Gastrocnemius medialis (tissue), 4 donors: ENCODE data around the gene MTFP1. TPM values are rescaled to one million over a fixed set of nuclear protein-coding genes. Genes with fewer than 3 reads are reported as not detected.

ENCODE experiments used
- ATAC-seq, 2 donors: fragments of 150-250 bp; one replicate each; pipeline ENCODE4 v1.9.1; 2016
- DNase-seq, 2 donors: peaks; one replicate each; pipeline ENCODE4 v3.0.0-alpha.2; 2019
- H3K27ac ChIP-seq, 4 donors: fragments of 200-600 bp; sonication (generic); 1 replicate in 1 of 4; 2 replicates in 3 of 4; pipeline ENCODE4 v1.5.1; 2016 to 2018; ENCODE audit warnings: mild to moderate bottlenecking in 2 of 4, moderate library complexity in 1 of 4
- H3K27me3 ChIP-seq, 3 donors: fragments of 200-600 bp; sonication (generic) in 2 of 3; 1 replicate in 1 of 3; 2 replicates in 2 of 3; pipeline versions ENCODE4 v1.5.1 to v1.6.0; 2016 to 2019; ENCODE audit warnings: mild to moderate bottlenecking in 1 of 3, moderate library complexity in 1 of 3
- H3K36me3 ChIP-seq, 2 donors: fragments of 200-600 bp; sonication (generic) in 1 of 2; one replicate each; pipeline ENCODE4 v1.5.1; 2017 to 2018
- H3K4me1 ChIP-seq, 2 donors: fragments of 200-600 bp; sonication (generic) in 1 of 2; one replicate each; pipeline ENCODE4 v1.5.1; 2016 to 2017; ENCODE audit warnings: mild to moderate bottlenecking in 2 of 2
- H3K4me3 ChIP-seq, 4 donors: fragments of 200-600 bp; sonication (generic) in 3 of 4; 1 replicate in 1 of 4; 2 replicates in 3 of 4; pipeline ENCODE4 v1.5.1; 2016 to 2019; ENCODE audit warnings: mild to moderate bottlenecking in 2 of 4
- H3K9me3 ChIP-seq, 3 donors: fragments of 200-600 bp; sonication (generic) in 2 of 3; 1 replicate in 1 of 3; 2 replicates in 2 of 3; pipeline ENCODE4 v1.5.1; 2016 to 2019
- CTCF ChIP-seq, 5 experiments: fragments of 450-650 bp in 3 of 5; fragments of 200-600 bp in 2 of 5; sonication (generic) in 2 of 5; IDR thresholded peaks in 4 of 5; conservative IDR thresholded peaks in 1 of 5; 1 replicate in 4 of 5; 2 replicates in 1 of 5; pipeline ENCODE4 v1.5.1; 2016 to 2019; ENCODE audit warnings: antibody characterized with exemption in 5 of 5, mild to moderate bottlenecking in 3 of 5, moderate library complexity in 3 of 5
- POLR2A ChIP-seq, 2 donors: fragments of 450-650 bp; IDR thresholded peaks; one replicate each; pipeline ENCODE4 v1.6.1; 2017; ENCODE audit warnings: antibody characterized with exemption in 2 of 2, mild to moderate bottlenecking in 2 of 2, moderate library complexity in 2 of 2
- in situ Hi-C, 4 donors: fragments of 200-750 bp; cut with MboI; loops; one replicate each; pipeline versions ENCODE4 v1.15.0 to v1.8.0; 2017; ENCODE audit warnings: low sequenced_read_pairs in 4 of 4
- intact Hi-C: fragments of 100-400 bp; cut with DNase I; formaldehyde crosslinking; loops from one replicate; pipeline ENCODE4 v1.15.1; 2023; ENCODE audit warnings: low total_unique reads
- total RNA-seq, 4 donors: library from RNA; depleted of rRNA; stranded (reverse); fragments of >200 nt; gene quantifications; one replicate each; pipeline versions ENCODE4 v1.1.0 to v1.2.3, GENCODE V29; 2016

Gene MTFP1
- total RNA-seq, 4 donors from 2014 or later: 15.9 to 57.7 (median 44.5) TPM

GRCh38 chr22:30474683-30475424, 49.3 kb downstream of the MTFP1 start:
- H3K4me3 ChIP-seq: no peak overlapping the region
- no peaks in the 10 kb centered on the region for H3K4me1 ChIP-seq
- H3K27ac ChIP-seq: no peak overlapping the region
- no peaks in the 10 kb centered on the region for H3K36me3 ChIP-seq
- intact Hi-C loops (no loop called here), in situ Hi-C loops (no loop called here)
- no peak for TF ChIP-seq POLR2A (IDR thresholded peaks at IDR 0.05)
- no peak for TF ChIP-seq CTCF (IDR thresholded peaks at IDR 0.05 in 4 of 5, conservative IDR thresholded peaks at IDR 0.05 in 1 of 5)
- DNase-seq (no peak), ATAC-seq (no peak)
- no peaks in the 10 kb centered on the region for H3K9me3 ChIP-seq
- peaks cover 5 to 10% (median 8%) of the 10 kb centered on the region in 3 donors for H3K27me3 ChIP-seq

Other genes starting within 250 kb of the MTFP1 start
- gene LIF, start 179.0 kb upstream of the MTFP1 start, total RNA-seq: not detected
- gene OSM, start 158.9 kb upstream of the MTFP1 start, total RNA-seq: under 1 TPM in 1 of 4 donors, not detected in 3; 0.53 TPM
- gene CASTOR1, start 136.3 kb upstream of the MTFP1 start, total RNA-seq: 1 to 10 TPM; 3.5 to 6.5 (median 5.6) TPM
- gene TBC1D10A, start 98.8 kb upstream of the MTFP1 start, total RNA-seq: 1 to 10 TPM; 4.1 to 9.6 (median 6.2) TPM
- 100 to 1,000 TPM in 2 of 4 donors, 10 to 100 TPM in 2; 36.0 to 145 (median 94.5) TPM for gene SF3A1, start 68.9 kb upstream of the MTFP1 start, total RNA-seq
- gene CCDC157, start 68.8 kb upstream of the MTFP1 start, total RNA-seq: 1 to 10 TPM in 2 of 4 donors, under 1 TPM in 2; 0.41 to 1.4 (median 1.1) TPM
- gene RNF215, start 38.4 kb upstream of the MTFP1 start, total RNA-seq: 10 to 100 TPM in 1 of 4 donors, 1 to 10 TPM in 3; 4.7 to 11.2 (median 8.1) TPM
- gene SEC14L2, start 28.8 kb upstream of the MTFP1 start, total RNA-seq: 1 to 10 TPM; 3.0 to 5.1 (median 4.2) TPM
- not detected for gene SEC14L3, start 46.2 kb downstream of the MTFP1 start, total RNA-seq
- under 1 TPM in 1 of 4 donors, not detected in 3; 0.11 TPM for gene SEC14L4, start 79.9 kb downstream of the MTFP1 start, total RNA-seq
- not detected for gene SEC14L6, start 121.0 kb downstream of the MTFP1 start, total RNA-seq
- gene GAL3ST1, start 148.9 kb downstream of the MTFP1 start, total RNA-seq: 1 to 10 TPM in 2 of 4 donors, under 1 TPM in 2; 0.29 to 2.0 (median 1.2) TPM
- gene PES1, start 166.1 kb downstream of the MTFP1 start, total RNA-seq: 10 to 100 TPM; 56.3 to 72.0 (median 65.8) TPM
- gene TCN2, start 181.4 kb downstream of the MTFP1 start, total RNA-seq: 10 to 100 TPM in 3 of 4 donors, 1 to 10 TPM in 1; 5.1 to 12.8 (median 11.7) TPM
- gene SLC35E4, start 210.0 kb downstream of the MTFP1 start, total RNA-seq: 10 to 100 TPM in 2 of 4 donors, 1 to 10 TPM in 2; 8.5 to 19.3 (median 10.9) TPM
- gene DUSP18, start 242.1 kb downstream of the MTFP1 start, total RNA-seq: 1 to 10 TPM in 3 of 4 donors, under 1 TPM in 1; 0.82 to 4.3 (median 2.0) TPM